Measurements from ENCODE around the gene SPI1.

DNA sequence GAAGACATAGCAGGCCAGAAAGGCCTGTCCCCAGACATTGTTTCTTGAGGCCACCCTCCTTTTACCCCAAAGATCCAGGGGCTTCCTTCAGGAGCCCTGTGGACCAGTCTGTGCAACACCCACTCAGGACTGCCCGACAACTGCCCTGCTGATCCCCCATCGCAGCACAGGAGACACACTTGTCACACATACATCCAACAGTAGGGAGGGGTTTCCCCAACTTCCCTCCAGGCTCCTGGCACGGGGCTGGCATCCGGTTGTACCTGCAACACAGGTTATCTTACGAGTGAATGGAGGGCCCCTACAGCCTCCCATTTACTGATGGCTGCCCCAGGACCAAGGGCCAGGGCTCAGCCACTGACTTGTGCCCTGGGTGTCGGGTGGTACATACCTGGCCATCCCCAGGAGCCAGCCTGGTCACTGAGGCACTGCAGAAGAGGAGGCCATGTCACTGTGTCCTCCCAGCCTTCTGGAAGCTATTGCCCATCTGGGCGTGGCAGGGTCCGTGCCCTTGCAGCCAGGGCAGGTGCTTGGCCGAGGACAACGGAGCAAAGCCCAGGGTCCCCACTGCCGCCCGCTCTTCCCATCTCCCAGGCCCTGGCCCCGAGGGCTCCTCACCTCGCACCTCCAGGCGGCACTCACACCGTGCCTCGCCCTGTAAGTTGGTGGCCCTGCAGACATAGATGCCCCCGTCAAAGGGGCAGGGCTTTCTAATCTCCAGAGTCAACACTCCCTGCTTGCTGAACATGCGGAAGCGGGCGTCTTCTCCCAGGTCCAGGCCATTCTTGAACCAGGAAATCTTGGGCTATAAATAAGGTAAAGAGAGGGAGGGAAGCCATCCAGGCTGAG is 46.7 kb downstream of the SPI1 start:
- TF ChIP-seq CTCF (IDR thresholded peaks at IDR 0.05; ENCODE audit: insufficient read depth, low read depth, low read length) (no peak), EZH2 (IDR thresholded peaks at IDR 0.05; ENCODE audit: insufficient read depth, low read length) (no peak)

All from astrocyte (in vitro differentiated cells and primary cell).